NCI-H146 (cell line): ENCODE measurements around the gene SDCBP2.

ENCODE experiments used
- DNase-seq: peaks from one replicate; lab custom pipeline; 2025; lab: John Stamatoyannopoulos, UW

The SDCBP2 gene

GRCh38 chr20:1331101-1331500 is 2.2 kb upstream of the SDCBP2 start:
- no peak for DNase-seq

- no peak for DNase-seq
Measured at GRCh38 chr20:1330075-1330830, 1.3 kb upstream of the SDCBP2 start.

- DNase-seq, result no peak
Measured at GRCh38 chr20:1327827-1328679, 886 bp downstream of the SDCBP2 start.

- DNase-seq, result no peak
Measured at GRCh38 chr20:1327241-1327653, 1.7 kb downstream of the SDCBP2 start.

- no peak for DNase-seq
Measured at GRCh38 chr20:1326031-1326930, 2.7 kb downstream of the SDCBP2 start.

- peak; percentile 99 for DNase-seq
Measured at GRCh38 chr20:1325173-1326030, 3.5 kb downstream of the SDCBP2 start.

GRCh38 chr20:1324598-1325172 is 4.3 kb downstream of the SDCBP2 start:
- DNase-seq, result peak; percentile 86

GRCh38 chr20:1323830-1324597 is 4.9 kb downstream of the SDCBP2 start:
- no peak for DNase-seq

GRCh38 chr20:1323256-1323655 is 5.7 kb downstream of the SDCBP2 start:
- no peak for DNase-seq

GRCh38 chr20:1322511-1323245 is 6.3 kb downstream of the SDCBP2 start:
- no peak for DNase-seq

GRCh38 chr20:1321654-1321939 is 7.3 kb downstream of the SDCBP2 start:
- DNase-seq, result no peak

- DNase-seq, result peak; percentile 13
Measured at GRCh38 chr20:1320902-1321653, 7.9 kb downstream of the SDCBP2 start.

GRCh38 chr20:1320016-1320415 is 8.9 kb downstream of the SDCBP2 start:
- no peak for DNase-seq

- no peak for DNase-seq
Measured at GRCh38 chr20:1319462-1319861, 9.5 kb downstream of the SDCBP2 start.

- DNase-seq, result no peak
Measured at GRCh38 chr20:1319051-1319450, 9.9 kb downstream of the SDCBP2 start.

- DNase-seq, result no peak
Measured at GRCh38 chr20:1317545-1318255, 11.2 kb downstream of the SDCBP2 start.

GRCh38 chr20:1315804-1316203 is 13.1 kb downstream of the SDCBP2 start:
- DNase-seq, result no peak
